HL-60 (cell line): ENCODE results near the gene CMC1.
A peak's percentile ranks its signal among the peaks of the same experiment; 100 is the strongest.

ENCODE experiments used
- DNase-seq, 2 experiments: peaks; one replicate each; pipeline ENCODE4 v3.0.0-alpha.2; 2010 to 2020; ENCODE audit warnings: low read depth in 1 of 2, low spot score in 1 of 2
- H3K27ac ChIP-seq: fragments of 250-450 bp; sonication (Bioruptor Pico); replicated peaks from 2 replicates; pipeline ENCODE4 v1.5.1; 2020; ENCODE audit warnings: mild to moderate bottlenecking, moderate library complexity
- H3K27me3 ChIP-seq: fragments of 250-450 bp; sonication (Bioruptor Pico); 2 replicates; pipeline ENCODE4 v1.5.1; 2021; ENCODE audit warnings: mild to moderate bottlenecking, moderate library complexity; ENCODE audit not compliant: insufficient read depth, poor library complexity, severe bottlenecking
- H3K4me3 ChIP-seq: replicated peaks from 2 replicates; pipeline ENCODE4 v1.5.1; 2011; ENCODE audit warnings: mild to moderate bottlenecking, control low read depth, low read length; ENCODE audit not compliant: insufficient read depth
- GABPA ChIP-seq: IDR thresholded peaks from 2 replicates; pipeline ENCODE4 v1.6.1; 2012; ENCODE audit warnings: low read depth
- POLR2AphosphoS5 ChIP-seq: IDR thresholded peaks from 2 replicates; pipeline ENCODE4 v1.6.1; 2012; ENCODE audit warnings: low read depth
- SPI1 ChIP-seq: IDR thresholded peaks from 2 replicates; pipeline ENCODE4 v1.6.1; 2012; ENCODE audit warnings: low read depth, mild to moderate bottlenecking, borderline replicate concordance
- TF ChIP-seq, protein P1 (sequence below): IDR thresholded peaks from 2 replicates; pipeline ENCODE4 v1.6.1; 2012; ENCODE audit warnings: low read depth; ENCODE audit not compliant: insufficient replicate concordance
- TF ChIP-seq, protein P2 (sequence below): IDR thresholded peaks from one replicate; pipeline ENCODE4 v1.5.1; 2011; ENCODE audit warnings: low read length, control low read depth, inconsistent platforms; ENCODE audit not compliant: insufficient read depth

CMC1 gene

DNA sequence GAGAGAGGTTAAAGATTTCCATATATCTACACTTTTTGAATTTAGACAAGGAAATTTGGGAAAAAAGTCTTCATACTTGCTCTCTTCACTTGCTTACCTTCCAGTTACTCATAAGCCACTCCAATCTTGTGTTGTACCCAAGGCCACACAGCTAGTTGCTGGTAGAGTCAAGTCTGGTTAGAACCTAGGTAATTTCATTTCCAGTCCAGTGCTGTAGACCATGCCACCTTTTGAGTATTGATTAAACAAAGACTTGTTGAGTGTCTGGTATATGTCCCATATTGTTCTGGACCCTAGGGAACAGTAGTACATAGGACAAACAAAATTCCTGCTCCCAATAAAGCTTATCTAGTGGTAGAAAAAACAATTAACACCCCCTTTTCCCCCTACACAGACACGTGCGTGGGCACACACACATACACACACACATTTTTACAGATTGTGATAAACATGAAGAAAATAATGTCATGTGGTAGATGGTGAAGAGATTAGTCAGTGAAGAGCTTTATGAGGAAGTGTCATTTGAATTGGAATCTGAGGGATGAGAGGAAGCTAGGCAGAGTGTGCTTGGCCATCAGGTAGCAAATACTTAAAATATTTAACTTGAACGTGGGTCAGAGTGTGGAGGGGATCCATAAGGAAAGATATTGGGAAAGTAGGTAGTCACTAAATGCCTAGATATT is 2.1 kb downstream of the CMC1 start:
- Histone ChIP-seq H3K4me3 (no peak overlapping the region), H3K27ac (0 out of 2 replicates have a peak overlapping the region, but pooled peaks have one; percentile 26), H3K27me3 (no peaks in the 10 kb centered on the region)
- TF ChIP-seq, protein P1, sequence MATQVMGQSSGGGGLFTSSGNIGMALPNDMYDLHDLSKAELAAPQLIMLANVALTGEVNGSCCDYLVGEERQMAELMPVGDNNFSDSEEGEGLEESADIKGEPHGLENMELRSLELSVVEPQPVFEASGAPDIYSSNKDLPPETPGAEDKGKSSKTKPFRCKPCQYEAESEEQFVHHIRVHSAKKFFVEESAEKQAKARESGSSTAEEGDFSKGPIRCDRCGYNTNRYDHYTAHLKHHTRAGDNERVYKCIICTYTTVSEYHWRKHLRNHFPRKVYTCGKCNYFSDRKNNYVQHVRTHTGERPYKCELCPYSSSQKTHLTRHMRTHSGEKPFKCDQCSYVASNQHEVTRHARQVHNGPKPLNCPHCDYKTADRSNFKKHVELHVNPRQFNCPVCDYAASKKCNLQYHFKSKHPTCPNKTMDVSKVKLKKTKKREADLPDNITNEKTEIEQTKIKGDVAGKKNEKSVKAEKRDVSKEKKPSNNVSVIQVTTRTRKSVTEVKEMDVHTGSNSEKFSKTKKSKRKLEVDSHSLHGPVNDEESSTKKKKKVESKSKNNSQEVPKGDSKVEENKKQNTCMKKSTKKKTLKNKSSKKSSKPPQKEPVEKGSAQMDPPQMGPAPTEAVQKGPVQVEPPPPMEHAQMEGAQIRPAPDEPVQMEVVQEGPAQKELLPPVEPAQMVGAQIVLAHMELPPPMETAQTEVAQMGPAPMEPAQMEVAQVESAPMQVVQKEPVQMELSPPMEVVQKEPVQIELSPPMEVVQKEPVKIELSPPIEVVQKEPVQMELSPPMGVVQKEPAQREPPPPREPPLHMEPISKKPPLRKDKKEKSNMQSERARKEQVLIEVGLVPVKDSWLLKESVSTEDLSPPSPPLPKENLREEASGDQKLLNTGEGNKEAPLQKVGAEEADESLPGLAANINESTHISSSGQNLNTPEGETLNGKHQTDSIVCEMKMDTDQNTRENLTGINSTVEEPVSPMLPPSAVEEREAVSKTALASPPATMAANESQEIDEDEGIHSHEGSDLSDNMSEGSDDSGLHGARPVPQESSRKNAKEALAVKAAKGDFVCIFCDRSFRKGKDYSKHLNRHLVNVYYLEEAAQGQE = no peak
- TF ChIP-seq SPI1 (peak; percentile 83; the same call in 1 of the 2 replicates), POLR2AphosphoS5 (no peak), GABPA (no peak)
- TF ChIP-seq, protein P2, sequence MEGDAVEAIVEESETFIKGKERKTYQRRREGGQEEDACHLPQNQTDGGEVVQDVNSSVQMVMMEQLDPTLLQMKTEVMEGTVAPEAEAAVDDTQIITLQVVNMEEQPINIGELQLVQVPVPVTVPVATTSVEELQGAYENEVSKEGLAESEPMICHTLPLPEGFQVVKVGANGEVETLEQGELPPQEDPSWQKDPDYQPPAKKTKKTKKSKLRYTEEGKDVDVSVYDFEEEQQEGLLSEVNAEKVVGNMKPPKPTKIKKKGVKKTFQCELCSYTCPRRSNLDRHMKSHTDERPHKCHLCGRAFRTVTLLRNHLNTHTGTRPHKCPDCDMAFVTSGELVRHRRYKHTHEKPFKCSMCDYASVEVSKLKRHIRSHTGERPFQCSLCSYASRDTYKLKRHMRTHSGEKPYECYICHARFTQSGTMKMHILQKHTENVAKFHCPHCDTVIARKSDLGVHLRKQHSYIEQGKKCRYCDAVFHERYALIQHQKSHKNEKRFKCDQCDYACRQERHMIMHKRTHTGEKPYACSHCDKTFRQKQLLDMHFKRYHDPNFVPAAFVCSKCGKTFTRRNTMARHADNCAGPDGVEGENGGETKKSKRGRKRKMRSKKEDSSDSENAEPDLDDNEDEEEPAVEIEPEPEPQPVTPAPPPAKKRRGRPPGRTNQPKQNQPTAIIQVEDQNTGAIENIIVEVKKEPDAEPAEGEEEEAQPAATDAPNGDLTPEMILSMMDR = no peak
- DNase-seq = no peak

DNA sequence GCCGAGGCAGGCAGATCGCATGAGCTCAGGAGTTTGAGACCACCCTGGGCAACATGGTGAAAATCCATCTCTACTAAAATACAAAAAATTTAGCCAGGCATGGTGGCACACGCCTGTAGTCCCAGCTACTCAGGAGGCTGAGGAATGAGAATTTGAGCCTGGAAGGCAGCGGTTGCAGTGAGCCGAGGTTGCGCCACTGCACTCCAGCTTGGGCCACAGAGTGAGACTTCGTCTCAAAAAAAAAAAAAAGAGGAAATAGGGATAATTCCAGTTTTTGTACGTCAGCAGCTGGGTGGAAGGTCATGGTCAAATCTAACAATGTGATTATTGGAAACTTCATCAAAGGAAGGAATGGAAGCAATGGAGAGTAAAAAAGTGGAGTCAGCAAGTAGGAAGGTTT is 3.1 kb downstream of the CMC1 start:
- H3K4me3 ChIP-seq = no peak overlapping the region
- TF ChIP-seq SPI1 (peak; percentile 42; the same call in 1 of the 2 replicates), POLR2AphosphoS5 (no peak)
- DNase-seq = peak in 1 of 2 experiments; percentile 19
- no peak overlapping the region for H3K27ac ChIP-seq
- H3K27me3 ChIP-seq = no peaks in the 10 kb centered on the region

DNA sequence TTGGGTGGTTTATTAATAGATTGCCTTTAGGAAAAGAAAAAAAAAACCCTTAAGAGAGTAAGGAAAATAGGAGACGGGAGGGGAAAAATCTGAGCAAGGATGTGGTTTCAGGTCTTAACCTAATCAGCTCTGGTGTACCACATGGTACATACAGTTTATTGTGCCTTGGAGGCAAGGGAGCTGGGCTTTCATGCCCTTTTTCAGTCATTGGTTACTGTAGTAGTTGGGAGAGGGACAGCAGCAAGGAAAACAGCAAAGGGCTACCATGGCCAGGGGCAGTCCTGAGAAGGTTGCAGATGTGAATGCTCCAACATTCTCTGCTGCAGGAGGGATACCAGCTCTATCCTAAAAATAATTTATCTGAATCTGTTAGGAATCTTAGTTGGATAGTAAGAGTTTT is 5.9 kb downstream of the CMC1 start:
- TF ChIP-seq SPI1 (no peak), GABPA (no peak), POLR2AphosphoS5 (no peak)
- TF ChIP-seq, protein P2 = no peak
- TF ChIP-seq, protein P1 = no peak
- no peak for DNase-seq
- no peaks in the 10 kb centered on the region for H3K27me3 ChIP-seq
- H3K27ac ChIP-seq = no peak overlapping the region
- H3K4me3 ChIP-seq = no peak overlapping the region

- peak overlapping the region; percentile 59 for H3K27ac ChIP-seq
- no peak overlapping the region for H3K4me3 ChIP-seq
- DNase-seq = peak in 1 of 2 experiments; percentile 49
- no peaks in the 10 kb centered on the region for H3K27me3 ChIP-seq
- TF ChIP-seq POLR2AphosphoS5 (no peak), SPI1 (peak; percentile 28; the same call in 1 of the 2 replicates), GABPA (no peak)
- TF ChIP-seq, protein P2 = no peak
- TF ChIP-seq, protein P1 = no peak
Measured at GRCh38 chr3:28250999-28251398, 9.6 kb downstream of the CMC1 start.
